Erythroblast (primary cell): Measurements from ENCODE around the gene PRLHR.

Source experiments
- GATA1 ChIP-seq: IDR thresholded peaks from 2 replicates; pipeline ENCODE4 v1.6.1; 2011; ENCODE audit warnings: low read depth, mild to moderate bottlenecking, control low read depth, low read length, moderate library complexity
- POLR2A ChIP-seq: IDR thresholded peaks from 2 replicates; pipeline ENCODE4 v1.6.1; 2011; ENCODE audit warnings: mild to moderate bottlenecking, low read length

DNA sequence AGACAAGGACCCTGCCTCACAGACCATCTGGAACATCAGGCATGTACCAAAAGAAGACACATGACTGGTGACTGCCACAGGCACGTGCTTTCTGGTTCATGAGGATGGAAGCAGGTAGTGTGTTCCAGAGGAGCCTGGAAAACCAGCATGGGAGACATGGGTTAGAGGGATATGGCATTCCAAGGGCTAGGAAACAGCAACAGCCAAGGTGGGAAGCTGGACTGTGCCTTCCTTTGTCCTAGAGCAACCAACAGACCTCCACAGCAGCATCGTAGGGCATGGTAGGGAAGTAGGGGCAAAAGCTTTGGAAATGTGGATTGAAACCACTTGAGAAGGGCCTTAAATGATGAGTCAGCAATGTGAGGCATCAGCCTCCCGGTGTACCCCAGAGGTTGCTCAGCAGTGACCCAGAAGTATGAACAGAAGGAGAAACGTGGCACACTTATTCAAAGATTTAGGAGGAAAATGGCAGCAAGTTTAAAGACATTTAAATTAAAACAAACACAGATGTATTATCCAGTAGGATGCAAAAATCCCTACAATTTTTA, 51.0 kb downstream of the PRLHR start:
- TF ChIP-seq POLR2A (no peak), GATA1 (no peak)
